Measurements from ENCODE around the gene NUDT4B. TPM values are rescaled to one million over a fixed set of nuclear protein-coding genes. Genes with fewer than 3 reads are reported as not detected.
"Not testable (repeated sequence)": the region's sequence is repeated elsewhere in the genome, so short reads cannot be mapped to it uniquely, and the experiment has no call there.

Gene NUDT4B
- total RNA-seq, 1 donor from 2014 or later, result 15.9 TPM

GRCh38 chr1:148734311-148734662, 14.3 kb upstream of the NUDT4B start:
- FAIRE-seq; DNase-seq (ENCODE audit: low spot score in 2 of 2): not testable (repeated sequence)

GRCh38 chr1:148735538-148735937, 13.0 kb upstream of the NUDT4B start:
- FAIRE-seq; DNase-seq (ENCODE audit: low spot score in 2 of 2): not testable (repeated sequence)

GRCh38 chr1:148738667-148739066, 9.9 kb upstream of the NUDT4B start:
- not testable (repeated sequence) for FAIRE-seq; DNase-seq (ENCODE audit: low spot score in 2 of 2)

GRCh38 chr1:148743200-148743599, 5.4 kb upstream of the NUDT4B start:
- FAIRE-seq, result not testable (repeated sequence)

GRCh38 chr1:148743726-148744720, 4.6 kb upstream of the NUDT4B start:
- FAIRE-seq, result not testable (repeated sequence)

More at GRCh38 chr1:148743200-148743599, 5.4 kb upstream of the NUDT4B start:
- DNase-seq (ENCODE audit: low spot score in 2 of 2), result not testable (repeated sequence)

GRCh38 chr1:148749335-148749681, 734 bp downstream of the NUDT4B start:
- DNase-seq (ENCODE audit: low spot score in 2 of 2); FAIRE-seq: not testable (repeated sequence)

More at GRCh38 chr1:148743726-148744720, 4.6 kb upstream of the NUDT4B start:
- DNase-seq (ENCODE audit: low spot score in 2 of 2), result not testable (repeated sequence)

GRCh38 chr1:148756231-148756630, 7.7 kb downstream of the NUDT4B start:
- not testable (repeated sequence) for DNase-seq (ENCODE audit: low spot score in 2 of 2); FAIRE-seq

- not testable (repeated sequence) for FAIRE-seq; DNase-seq (ENCODE audit: low spot score in 2 of 2)
Observed at GRCh38 chr1:148757446-148757845, 8.9 kb downstream of the NUDT4B start.

- DNase-seq (ENCODE audit: low spot score in 2 of 2); FAIRE-seq: not testable (repeated sequence)
Observed at GRCh38 chr1:148758412-148758811, 9.8 kb downstream of the NUDT4B start.

GRCh38 chr1:148758925-148759324, 10.4 kb downstream of the NUDT4B start:
- not testable (repeated sequence) for DNase-seq (ENCODE audit: low spot score in 2 of 2); FAIRE-seq

GRCh38 chr1:148759749-148760148, 11.2 kb downstream of the NUDT4B start:
- not testable (repeated sequence) for DNase-seq (ENCODE audit: low spot score in 2 of 2); FAIRE-seq

GRCh38 chr1:148760206-148760605, 11.6 kb downstream of the NUDT4B start:
- FAIRE-seq; DNase-seq (ENCODE audit: low spot score in 2 of 2): not testable (repeated sequence)

- FAIRE-seq, result peak; percentile 92
- DNase-seq (ENCODE audit: low spot score in 2 of 2), result not testable (repeated sequence)
Observed at GRCh38 chr1:148761360-148761759, 12.8 kb downstream of the NUDT4B start.

- not testable (repeated sequence) for DNase-seq (ENCODE audit: low spot score in 2 of 2); FAIRE-seq
Observed at GRCh38 chr1:148765238-148766019, 16.9 kb downstream of the NUDT4B start.

GRCh38 chr1:148768541-148768940, 20.0 kb downstream of the NUDT4B start:
- not testable (repeated sequence) for DNase-seq (ENCODE audit: low spot score in 2 of 2); FAIRE-seq

- FAIRE-seq; DNase-seq (ENCODE audit: low spot score in 2 of 2): not testable (repeated sequence)
Observed at GRCh38 chr1:148769495-148769894, 20.9 kb downstream of the NUDT4B start.

- not testable (repeated sequence) for FAIRE-seq; DNase-seq (ENCODE audit: low spot score in 2 of 2)
Observed at GRCh38 chr1:148773690-148774089, 25.1 kb downstream of the NUDT4B start.

- not testable (repeated sequence) for FAIRE-seq; DNase-seq (ENCODE audit: low spot score in 2 of 2)
Observed at GRCh38 chr1:148774102-148774501, 25.5 kb downstream of the NUDT4B start.

- not testable (repeated sequence) for FAIRE-seq; DNase-seq (ENCODE audit: low spot score in 2 of 2)
Observed at GRCh38 chr1:148775263-148775662, 26.7 kb downstream of the NUDT4B start.

- FAIRE-seq; DNase-seq (ENCODE audit: low spot score in 2 of 2): not testable (repeated sequence)
Observed at GRCh38 chr1:148777649-148778048, 29.1 kb downstream of the NUDT4B start.

All from frontal cortex (tissue), 4 donors.